ENCODE results near the gene RNF5. TPM values are rescaled to one million over a fixed set of nuclear protein-coding genes. Genes with fewer than 3 reads are reported as not detected.
"Not testable (repeated sequence)": the region's sequence is repeated elsewhere in the genome, so short reads cannot be mapped to it uniquely, and the experiment has no call there.

RNF5 gene
- polyA plus RNA-seq, 4 donors, result 106 to 232 (median 162) TPM

DNA sequence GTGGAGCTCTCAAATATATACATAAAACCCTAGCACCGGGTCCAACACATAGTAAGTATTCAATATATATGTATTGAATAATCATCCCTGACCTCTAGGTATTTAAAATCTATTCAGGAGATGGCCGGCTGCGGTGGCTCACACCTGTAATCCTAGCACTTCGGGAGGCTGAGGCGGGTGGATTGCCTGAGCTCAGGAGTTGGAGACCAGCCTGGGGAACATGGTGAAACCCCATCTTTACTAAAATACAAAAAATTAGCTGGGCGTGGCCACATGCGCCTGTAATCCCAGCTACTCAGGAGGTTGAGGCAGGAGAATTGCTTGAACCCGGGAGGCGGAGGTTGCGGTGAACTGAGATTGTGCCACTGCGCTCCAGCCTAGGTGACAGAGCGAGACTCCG is 14.9 kb downstream of the RNF5 start:
- peaks cover 10 to 51% (median 12%) of the 10 kb centered on the region in 3 donors for H3K4me1 ChIP-seq (ENCODE audit: control insufficient read depth in 3 of 3, insufficient read depth in 2 of 3, low read depth in 1 of 3, low read length in 2 of 3)
- not testable (repeated sequence) for DNase-seq; H3K9me3 ChIP-seq (ENCODE audit: control insufficient read depth in 2 of 2, insufficient read depth in 1 of 2, low read depth in 1 of 2, low read length in 1 of 2)

DNA sequence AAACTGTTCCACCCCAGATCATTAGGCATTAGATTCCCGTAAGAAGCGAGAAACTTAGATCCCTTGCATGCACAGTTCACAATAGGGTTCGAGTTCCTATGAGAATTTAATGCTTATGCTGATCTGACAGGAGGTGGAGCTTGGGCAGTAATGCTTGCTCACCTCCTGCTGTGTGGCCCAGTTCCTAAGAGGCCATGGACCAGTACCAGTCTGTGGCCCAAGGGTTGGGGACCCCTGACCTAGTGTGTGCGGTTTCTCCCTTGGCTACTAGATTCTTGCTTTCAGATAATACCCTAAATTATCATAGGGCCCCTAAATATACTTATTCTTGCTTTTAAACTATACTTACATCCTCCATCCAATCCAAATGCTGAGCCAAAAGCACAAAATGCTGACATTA is 16.2 kb downstream of the RNF5 start:
- FAIRE-seq (no peak), DNase-seq (no peak)
- peaks cover 6 to 44% (median 7%) of the 10 kb centered on the region in 3 donors for H3K4me1 ChIP-seq (ENCODE audit: control insufficient read depth in 3 of 3, insufficient read depth in 2 of 3, low read depth in 1 of 3, low read length in 2 of 3)
- H3K27me3 ChIP-seq (ENCODE audit: control insufficient read depth in 3 of 3, insufficient read depth in 3 of 3, low read length in 3 of 3), result no peaks in the 10 kb centered on the region
- no peaks in the 10 kb centered on the region for H3K9me3 ChIP-seq (ENCODE audit: control insufficient read depth in 2 of 2, insufficient read depth in 1 of 2, low read depth in 1 of 2, low read length in 1 of 2)
- H3K4me3 ChIP-seq (ENCODE audit: low read depth in 1 of 3, low read length in 3 of 3), result no peak overlapping the region
- peak overlapping the region in 1 of 3 donors; percentile 91 for H3K27ac ChIP-seq (ENCODE audit: low read depth in 1 of 3, low read length in 2 of 3)
- H3K36me3 ChIP-seq (ENCODE audit: control insufficient read depth in 3 of 3, insufficient read depth in 2 of 3, low read depth in 1 of 3, low read length in 3 of 3), result peaks cover 0 to under 1% (median 0%) of the 10 kb centered on the region in 3 donors
- WGBS, 3 donors, result 94% methylated on average over 4 of the region's 4 CpGs

More for the DNA sequence above, 14.9 kb downstream of the RNF5 start:
- not testable (repeated sequence) for FAIRE-seq; H3K4me3 ChIP-seq (ENCODE audit: low read depth in 1 of 3, low read length in 3 of 3); H3K27me3 ChIP-seq (ENCODE audit: control insufficient read depth in 3 of 3, insufficient read depth in 3 of 3, low read length in 3 of 3)
- H3K27ac ChIP-seq (ENCODE audit: low read depth in 1 of 3, low read length in 2 of 3), result peak overlapping the region in 2 of 3 donors; percentile 94 to 99
- peaks cover 0 to 12% (median 0%) of the 10 kb centered on the region in 3 donors for H3K36me3 ChIP-seq (ENCODE audit: control insufficient read depth in 3 of 3, insufficient read depth in 2 of 3, low read depth in 1 of 3, low read length in 3 of 3)
- WGBS, 3 donors, result 71 to 85% (median 83%) methylated on average over 13 of the region's 13 CpGs

DNA sequence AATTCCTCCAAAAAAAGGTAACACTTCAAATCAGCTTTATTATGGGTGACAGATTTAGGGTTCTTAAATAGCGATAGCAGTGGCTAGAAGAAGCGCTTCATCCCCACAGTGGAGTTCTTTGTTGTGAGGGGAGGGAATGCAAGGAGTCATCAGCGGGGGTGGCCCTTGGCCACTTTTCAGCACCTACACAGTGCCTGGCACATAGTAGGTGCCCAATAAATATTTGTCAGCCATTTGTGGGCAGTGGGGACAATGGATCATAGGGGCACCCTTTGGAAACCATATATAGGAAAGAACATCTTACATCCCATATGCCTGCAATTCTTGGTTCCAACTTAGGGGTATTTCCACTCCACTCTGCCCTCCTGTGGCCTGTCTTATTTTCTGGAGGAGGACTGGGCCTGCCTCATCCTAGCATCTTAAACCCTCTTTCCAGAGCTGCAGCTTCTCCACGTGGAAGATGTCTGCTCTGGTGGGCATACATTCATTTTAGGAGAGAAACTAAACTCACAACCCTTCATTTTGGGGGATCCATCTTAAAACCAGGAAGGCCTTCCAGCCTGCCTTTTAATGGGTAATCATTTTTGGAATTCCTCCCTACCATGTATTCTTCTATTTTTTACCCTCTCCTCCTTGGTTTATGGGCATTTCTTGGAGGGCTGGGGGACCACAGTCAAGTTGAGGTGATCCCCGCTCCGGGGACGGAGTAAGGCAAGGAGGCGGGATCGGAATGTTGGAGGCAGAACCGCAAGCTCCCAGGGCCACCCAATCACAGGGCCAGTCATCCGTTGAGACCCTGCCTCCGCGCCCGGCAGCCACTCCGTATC is 16.8 kb downstream of the RNF5 start:
- WGBS, 3 donors, result 16 to 18% (median 17%) methylated on average over 15 of the region's 15 CpGs
- Histone ChIP-seq H3K4me3 (ENCODE audit: low read depth in 1 of 3, low read length in 3 of 3) (peak overlapping the region; percentile 0 to 40 (median 5)), H3K27ac (ENCODE audit: low read depth in 1 of 3, low read length in 2 of 3) (peak overlapping the region; percentile 56 to 93 (median 91)), H3K27me3 (ENCODE audit: control insufficient read depth in 3 of 3, insufficient read depth in 3 of 3, low read length in 3 of 3) (no peaks in the 10 kb centered on the region), H3K4me1 (ENCODE audit: control insufficient read depth in 3 of 3, insufficient read depth in 2 of 3, low read depth in 1 of 3, low read length in 2 of 3) (peaks cover 6 to 44% (median 7%) of the 10 kb centered on the region in 3 donors), H3K9me3 (ENCODE audit: control insufficient read depth in 2 of 2, insufficient read depth in 1 of 2, low read depth in 1 of 2, low read length in 1 of 2) (no peaks in the 10 kb centered on the region), H3K36me3 (ENCODE audit: control insufficient read depth in 3 of 3, insufficient read depth in 2 of 3, low read depth in 1 of 3, low read length in 3 of 3) (no peaks in the 10 kb centered on the region)
- FAIRE-seq, result no peak
- DNase-seq, result peak; percentile 58 to 77

DNA sequence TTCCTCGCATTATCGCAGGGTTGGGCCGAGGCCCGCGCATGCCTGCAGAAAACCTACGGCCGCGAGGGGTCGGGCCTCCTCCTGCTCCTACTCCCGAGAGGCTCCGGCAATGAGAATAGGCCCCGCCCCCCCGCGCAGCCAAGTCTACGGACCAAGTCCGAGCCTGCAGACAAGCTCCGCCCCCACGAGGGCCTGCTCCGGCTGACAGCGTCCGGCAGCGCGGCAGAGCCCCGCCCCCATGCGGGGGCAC is 17.4 kb downstream of the RNF5 start:
- Histone ChIP-seq H3K27me3 (ENCODE audit: control insufficient read depth in 3 of 3, insufficient read depth in 3 of 3, low read length in 3 of 3) (no peaks in the 10 kb centered on the region), H3K4me1 (ENCODE audit: control insufficient read depth in 3 of 3, insufficient read depth in 2 of 3, low read depth in 1 of 3, low read length in 2 of 3) (peaks cover 6 to 44% (median 6%) of the 10 kb centered on the region in 3 donors), H3K4me3 (ENCODE audit: low read depth in 1 of 3, low read length in 3 of 3) (peak overlapping the region in 1 of 3 donors; percentile 72), H3K36me3 (ENCODE audit: control insufficient read depth in 3 of 3, insufficient read depth in 2 of 3, low read depth in 1 of 3, low read length in 3 of 3) (no peaks in the 10 kb centered on the region), H3K9me3 (ENCODE audit: control insufficient read depth in 2 of 2, insufficient read depth in 1 of 2, low read depth in 1 of 2, low read length in 1 of 2) (no peaks in the 10 kb centered on the region), H3K27ac (ENCODE audit: low read depth in 1 of 3, low read length in 2 of 3) (peak overlapping the region in 2 of 3 donors; percentile 98)
- FAIRE-seq (no peak), DNase-seq (peak; percentile 100)
- 0 to 1% (median 1%) methylated on average over 25 of the region's 25 CpGs for whole genome bisulfite sequencing, 3 donors

DNA sequence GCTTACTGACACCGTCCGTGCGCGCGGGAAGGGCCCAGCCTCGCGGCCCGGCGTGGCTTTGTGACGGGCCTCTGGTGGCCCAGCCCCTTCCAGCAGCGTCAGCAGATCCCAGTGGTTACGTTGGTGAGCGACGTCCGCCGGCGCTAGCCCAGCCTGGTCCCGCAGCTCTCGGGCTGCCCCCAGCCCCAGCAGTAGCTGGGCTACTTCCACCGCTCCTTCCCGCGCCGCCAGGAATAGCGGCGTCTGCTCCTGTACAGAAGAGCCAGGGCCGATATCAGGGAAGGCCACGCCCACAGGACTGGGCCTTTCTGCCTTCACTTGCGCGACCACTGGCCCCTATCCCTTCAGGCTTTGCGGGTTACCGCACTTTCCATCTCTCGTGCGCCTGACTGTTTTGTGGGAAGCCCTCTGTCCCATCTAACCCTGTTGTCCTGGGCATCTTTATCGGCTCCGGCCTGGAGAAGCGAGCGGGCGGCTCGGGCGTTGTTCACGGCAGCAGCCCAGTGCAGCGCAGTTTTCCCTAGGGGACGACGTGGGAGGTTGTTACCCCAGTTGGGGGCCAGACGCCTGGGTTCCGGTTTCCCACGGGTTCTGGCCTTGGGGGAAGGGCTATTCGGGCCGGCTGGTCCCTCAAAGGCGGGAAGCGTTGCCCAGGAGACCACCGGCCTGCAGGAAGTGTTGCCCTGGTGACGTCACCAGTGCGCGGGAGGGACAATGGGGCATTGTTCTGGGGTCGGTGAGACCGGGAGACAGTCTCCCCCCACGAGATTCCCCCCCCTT is 17.9 kb downstream of the RNF5 start:
- WGBS, 3 donors, result 0% methylated on average over 55 to 58 of the region's 58 CpGs
- Histone ChIP-seq H3K36me3 (ENCODE audit: control insufficient read depth in 3 of 3, insufficient read depth in 2 of 3, low read depth in 1 of 3, low read length in 3 of 3) (no peaks in the 10 kb centered on the region), H3K27ac (ENCODE audit: low read depth in 1 of 3, low read length in 2 of 3) (peak overlapping the region; percentile 98 to 99 (median 98)), H3K4me3 (ENCODE audit: low read depth in 1 of 3, low read length in 3 of 3) (peak overlapping the region; percentile 61 to 81 (median 72)), H3K9me3 (ENCODE audit: control insufficient read depth in 2 of 2, insufficient read depth in 1 of 2, low read depth in 1 of 2, low read length in 1 of 2) (no peaks in the 10 kb centered on the region), H3K4me1 (ENCODE audit: control insufficient read depth in 3 of 3, insufficient read depth in 2 of 3, low read depth in 1 of 3, low read length in 2 of 3) (peaks cover 2 to 40% (median 2%) of the 10 kb centered on the region in 3 donors), H3K27me3 (ENCODE audit: control insufficient read depth in 3 of 3, insufficient read depth in 3 of 3, low read length in 3 of 3) (no peaks in the 10 kb centered on the region)
- FAIRE-seq (no peak), DNase-seq (peak; percentile 73 to 94)

DNA sequence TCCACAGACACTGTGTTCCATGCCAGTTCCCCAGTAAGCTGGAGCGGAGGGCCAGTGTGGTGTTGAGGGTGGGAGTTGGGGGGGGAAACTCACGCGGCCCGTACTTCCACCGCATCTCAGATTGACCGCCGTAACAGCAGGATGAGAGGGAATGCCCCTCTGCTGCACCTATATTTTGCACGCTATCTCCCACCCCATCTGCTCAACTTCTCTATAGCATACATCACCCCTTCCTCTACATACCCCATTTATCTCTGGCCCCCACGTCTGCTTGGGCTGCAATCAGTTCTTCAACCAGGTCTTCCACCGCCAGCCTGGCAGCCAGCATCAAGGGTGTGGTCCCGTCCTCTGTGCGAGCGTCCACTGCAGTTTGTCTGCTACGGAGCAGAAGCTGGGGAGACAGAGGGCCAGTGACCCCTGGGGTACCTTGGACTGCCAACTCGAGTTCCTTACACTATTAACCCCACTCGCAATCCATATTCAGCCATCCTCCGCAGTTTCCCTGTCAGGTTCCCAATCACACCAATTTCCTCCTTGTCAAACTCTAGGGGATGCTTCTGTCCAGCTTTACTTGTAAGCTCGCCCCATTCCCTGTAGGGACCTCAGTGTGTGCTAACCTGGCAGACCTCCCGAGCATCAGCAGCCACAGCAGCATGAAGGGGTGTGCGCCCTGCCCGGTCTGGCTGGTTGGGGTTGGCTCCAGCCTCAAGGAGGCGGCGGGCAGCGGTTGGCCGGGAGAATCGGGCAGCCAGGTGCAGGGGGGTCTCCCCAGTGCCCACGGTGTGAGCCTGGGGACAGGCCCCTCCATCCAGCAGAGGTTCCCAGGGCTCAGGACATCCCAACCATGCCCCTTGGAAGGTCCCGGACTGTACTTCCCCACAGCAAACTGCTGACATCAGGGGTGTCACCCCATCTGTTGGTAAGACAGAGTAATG is 18.7 kb downstream of the RNF5 start:
- Histone ChIP-seq H3K4me3 (ENCODE audit: low read depth in 1 of 3, low read length in 3 of 3) (peak overlapping the region in 2 of 3 donors; percentile 72 to 81), H3K27ac (ENCODE audit: low read depth in 1 of 3, low read length in 2 of 3) (peak overlapping the region; percentile 98 to 99 (median 98)), H3K27me3 (ENCODE audit: control insufficient read depth in 3 of 3, insufficient read depth in 3 of 3, low read length in 3 of 3) (no peaks in the 10 kb centered on the region), H3K36me3 (ENCODE audit: control insufficient read depth in 3 of 3, insufficient read depth in 2 of 3, low read depth in 1 of 3, low read length in 3 of 3) (no peaks in the 10 kb centered on the region), H3K4me1 (ENCODE audit: control insufficient read depth in 3 of 3, insufficient read depth in 2 of 3, low read depth in 1 of 3, low read length in 2 of 3) (peaks cover 0 to 31% (median 2%) of the 10 kb centered on the region in 3 donors), H3K9me3 (ENCODE audit: control insufficient read depth in 2 of 2, insufficient read depth in 1 of 2, low read depth in 1 of 2, low read length in 1 of 2) (no peaks in the 10 kb centered on the region)
- WGBS, 3 donors, result 33 to 37% (median 34%) methylated on average over 26 to 28 of the region's 28 CpGs
- FAIRE-seq, result no peak
- peak in 1 of 2 donors; percentile 30 for DNase-seq

DNA sequence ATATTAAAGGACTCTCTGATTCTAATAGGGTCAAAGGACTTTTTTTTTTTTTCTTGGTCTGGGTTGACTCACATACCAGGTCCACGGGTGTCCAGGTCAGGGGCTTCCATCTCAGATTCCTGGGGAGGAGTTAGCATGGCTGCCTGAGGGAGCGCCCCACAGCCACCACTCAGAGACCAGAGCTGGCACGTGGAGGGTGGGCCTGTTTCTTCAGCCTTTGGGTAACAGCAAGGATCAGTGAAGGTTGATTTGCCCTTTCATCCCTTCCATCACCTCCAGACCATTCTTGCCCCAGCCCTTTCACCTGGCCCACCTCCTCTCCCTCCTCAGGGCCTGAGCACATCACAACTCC is 20.1 kb downstream of the RNF5 start:
- 43 to 81% (median 52%) methylated on average over 3 of the region's 3 CpGs for WGBS, 3 donors
- FAIRE-seq (no peak), DNase-seq (no peak)
- peaks cover 0 to 19% (median 0%) of the 10 kb centered on the region in 3 donors for H3K4me1 ChIP-seq (ENCODE audit: control insufficient read depth in 3 of 3, insufficient read depth in 2 of 3, low read depth in 1 of 3, low read length in 2 of 3)
- no peaks in the 10 kb centered on the region for H3K27me3 ChIP-seq (ENCODE audit: control insufficient read depth in 3 of 3, insufficient read depth in 3 of 3, low read length in 3 of 3)
- no peak overlapping the region for H3K4me3 ChIP-seq (ENCODE audit: low read depth in 1 of 3, low read length in 3 of 3)
- H3K9me3 ChIP-seq (ENCODE audit: control insufficient read depth in 2 of 2, insufficient read depth in 1 of 2, low read depth in 1 of 2, low read length in 1 of 2), result no peaks in the 10 kb centered on the region
- no peaks in the 10 kb centered on the region for H3K36me3 ChIP-seq (ENCODE audit: control insufficient read depth in 3 of 3, insufficient read depth in 2 of 3, low read depth in 1 of 3, low read length in 3 of 3)
- no peak overlapping the region for H3K27ac ChIP-seq (ENCODE audit: low read depth in 1 of 3, low read length in 2 of 3)

DNA sequence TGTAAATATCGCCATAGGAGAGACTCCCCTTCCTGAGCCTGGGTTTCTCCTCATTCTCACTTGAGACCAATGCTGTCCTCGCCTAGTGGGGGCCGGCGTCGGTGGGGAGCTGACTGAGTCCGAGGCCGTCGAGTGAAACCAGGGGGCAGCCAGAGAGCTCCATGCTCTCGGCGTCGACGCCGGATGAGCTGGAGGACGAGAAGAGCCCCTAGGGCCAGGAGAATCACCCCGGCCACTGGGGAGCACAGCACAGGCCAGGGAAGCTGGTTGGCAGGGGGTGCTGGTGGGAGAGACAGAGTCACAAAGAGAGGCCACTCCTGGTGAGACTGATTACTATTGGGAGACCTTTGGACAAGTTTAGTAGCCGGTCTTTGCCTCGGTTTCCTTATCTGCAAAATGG is 20.7 kb downstream of the RNF5 start:
- FAIRE-seq (no peak), DNase-seq (no peak)
- H3K36me3 ChIP-seq (ENCODE audit: control insufficient read depth in 3 of 3, insufficient read depth in 2 of 3, low read depth in 1 of 3, low read length in 3 of 3), result no peaks in the 10 kb centered on the region
- no peak overlapping the region for H3K27ac ChIP-seq (ENCODE audit: low read depth in 1 of 3, low read length in 2 of 3)
- 82 to 85% (median 83%) methylated on average over 17 of the region's 17 CpGs for WGBS, 3 donors
- H3K4me1 ChIP-seq (ENCODE audit: control insufficient read depth in 3 of 3, insufficient read depth in 2 of 3, low read depth in 1 of 3, low read length in 2 of 3), result peaks cover 0 to 19% (median 0%) of the 10 kb centered on the region in 3 donors
- no peak overlapping the region for H3K4me3 ChIP-seq (ENCODE audit: low read depth in 1 of 3, low read length in 3 of 3)
- H3K9me3 ChIP-seq (ENCODE audit: control insufficient read depth in 2 of 2, insufficient read depth in 1 of 2, low read depth in 1 of 2, low read length in 1 of 2), result no peaks in the 10 kb centered on the region
- no peaks in the 10 kb centered on the region for H3K27me3 ChIP-seq (ENCODE audit: control insufficient read depth in 3 of 3, insufficient read depth in 3 of 3, low read length in 3 of 3)
